Left colon (tissue), 2 donors: ENCODE measurements around the gene RAD51B. TPM values are rescaled to one million over a fixed set of nuclear protein-coding genes. Genes with fewer than 3 reads are reported as not detected.
"Not testable (repeated sequence)": the region's sequence is repeated elsewhere in the genome, so short reads cannot be mapped to it uniquely, and the experiment has no call there.

Experiments used
- ATAC-seq: fragments of 200-7000 bp; cut with Tn5 transposase; one replicate; pipeline ENCODE4 v1.9.1; 2020; ENCODE audit warnings: mild to moderate bottlenecking, moderate library complexity
- DNase-seq, 2 donors: peaks; one replicate each; pipeline ENCODE4 v3.0.0-alpha.2; 2020
- intact Hi-C, 2 donors: fragments of 100-400 bp; cut with DNase I in 1 of 2; cut with micrococcal nuclease in 1 of 2; formaldehyde crosslinking; loops; one replicate each; pipeline versions ENCODE4 v1.11.2 to v1.14.0; 2022; cut with DNase I, micrococcal nuclease
- total RNA-seq, 2 donors: library from RNA; stranded (reverse); fragmentation: NEBNext Ultra II Directional; extraction: Animal tissue kit (Norgen Biotek cat#: 25700); gene quantifications; one replicate each; pipeline ENCODE4 v1.2.1, GENCODE V29; 2021
- donor health status: DM: no; HTN: no; CAD: no.
- donor health status: DM: yes; HTN: yes; CAD: no.

RAD51B gene
- total RNA-seq, 2 donors from 2014 or later: 13.7 to 16.8 TPM

GRCh38 chr14:68033336-68033932 is 213.9 kb downstream of the RAD51B start:
- DNase-seq: no peak
- intact Hi-C loops: no loop called here
- ATAC-seq: no peak

- DNase-seq (no peak), ATAC-seq (no peak)
- intact Hi-C loops: no loop called here
Observed at GRCh38 chr14:68034896-68035295, 215.3 kb downstream of the RAD51B start.

- intact Hi-C loops: no loop called here
- ATAC-seq (no peak), DNase-seq (no peak)
Observed at GRCh38 chr14:68036202-68036601, 216.6 kb downstream of the RAD51B start.

- intact Hi-C loops: no loop called here
- ATAC-seq (no peak), DNase-seq (no peak)
Observed at GRCh38 chr14:68039593-68039992, 220.0 kb downstream of the RAD51B start.

GRCh38 chr14:68040633-68041369 is 221.2 kb downstream of the RAD51B start:
- DNase-seq: no peak
- ATAC-seq: no peak
- intact Hi-C loops: no loop called here

GRCh38 chr14:68041876-68042354 is 222.3 kb downstream of the RAD51B start:
- no peak for ATAC-seq
- intact Hi-C loops: no loop called here

GRCh38 chr14:68042586-68043210 is 223.1 kb downstream of the RAD51B start:
- DNase-seq (no peak), ATAC-seq (no peak)
- intact Hi-C loops: no loop called here

More at GRCh38 chr14:68041876-68042354, 222.3 kb downstream of the RAD51B start:
- DNase-seq: no peak

GRCh38 chr14:68043752-68044151 is 224.2 kb downstream of the RAD51B start:
- ATAC-seq (no peak), DNase-seq (no peak)
- intact Hi-C loops: no loop called here

GRCh38 chr14:68047906-68048305 is 228.3 kb downstream of the RAD51B start:
- intact Hi-C loops: no loop called here
- ATAC-seq (no peak), DNase-seq (no peak)

GRCh38 chr14:68048815-68049214 is 229.2 kb downstream of the RAD51B start:
- ATAC-seq, DNase-seq, intact Hi-C loops: not testable (repeated sequence)

GRCh38 chr14:68050177-68050576 is 230.6 kb downstream of the RAD51B start:
- ATAC-seq: no peak
- intact Hi-C loops: no loop called here
- DNase-seq: no peak

- intact Hi-C loops: no loop called here
- ATAC-seq (no peak), DNase-seq (no peak)
Observed at GRCh38 chr14:68051146-68051545, 231.6 kb downstream of the RAD51B start.

GRCh38 chr14:68060198-68060597 is 240.6 kb downstream of the RAD51B start:
- ATAC-seq: no peak
- intact Hi-C loops: no loop called here
- DNase-seq: no peak

GRCh38 chr14:68062651-68063050 is 243.1 kb downstream of the RAD51B start:
- ATAC-seq (no peak), DNase-seq (no peak)
- intact Hi-C loops: no loop called here

- no peak for DNase-seq
- intact Hi-C loops: no loop called here
- ATAC-seq: no peak
Observed at GRCh38 chr14:68065322-68065721, 245.7 kb downstream of the RAD51B start.

- peak; percentile 62 for ATAC-seq
- intact Hi-C loops: no loop called here
- no peak for DNase-seq
Observed at GRCh38 chr14:68074765-68075381, 255.3 kb downstream of the RAD51B start.

GRCh38 chr14:68075382-68076029 is 255.9 kb downstream of the RAD51B start:
- intact Hi-C loops: no loop called here
- DNase-seq (no peak), ATAC-seq (peak; percentile 19)

- peak; percentile 82 for ATAC-seq
- DNase-seq: no peak
Observed at GRCh38 chr14:68076451-68076850, 256.9 kb downstream of the RAD51B start.

More at GRCh38 chr14:68076451-68076850, 256.9 kb downstream of the RAD51B start:
- intact Hi-C loops: no loop called here
